Left lobe of liver (tissue), 2 donors: Measurements from ENCODE around the gene ATP11C. TPM values are rescaled to one million over a fixed set of nuclear protein-coding genes. Genes with fewer than 3 reads are reported as not detected.
A peak's percentile ranks its signal among the peaks of the same experiment; 100 is the strongest.
"Not testable (repeated sequence)": the region's sequence is repeated elsewhere in the genome, so short reads cannot be mapped to it uniquely, and the experiment has no call there.

Experiments used
- ATAC-seq: fragments of 200-7000 bp; cut with Tn5 transposase; one replicate; pipeline ENCODE4 v1.9.1; 2020; ENCODE audit warnings: mild to moderate bottlenecking, moderate library complexity
- DNase-seq: peaks from one replicate; pipeline ENCODE4 v3.0.0-alpha.2; 2020; ENCODE audit warnings: low spot score
- total RNA-seq: library from RNA; stranded (reverse); gene quantifications from one replicate; pipeline ENCODE4 v1.2.1, GENCODE V29; 2021
- donor health status: DM: no; HTN: no; CAD: no; lungs with moderate emphysema.
- donor health status: DM: no; HTN: yes; CAD: no.

ATP11C gene
- total RNA-seq, 1 donor from 2014 or later: 29.3 TPM

DNA sequence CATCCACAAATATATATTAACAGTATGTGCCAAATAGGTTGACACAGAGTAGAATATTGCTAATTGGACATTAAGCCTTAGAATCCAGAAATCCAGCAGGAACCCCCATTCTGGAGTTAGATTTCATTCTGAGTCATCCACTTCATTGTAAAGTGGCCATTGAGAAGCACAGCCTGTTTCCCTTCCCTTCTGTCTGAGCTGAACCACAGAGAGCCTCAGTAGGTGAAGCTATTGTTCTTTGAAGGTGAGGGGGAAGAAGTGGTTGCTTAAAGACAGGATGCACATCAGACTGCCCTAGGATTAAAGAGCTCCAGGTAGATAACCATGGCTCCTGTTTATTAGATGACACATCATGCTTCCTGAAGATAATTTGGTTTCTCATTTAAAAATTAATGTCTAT lies 194.3 kb downstream of the ATP11C start:
- no peak for DNase-seq
- ATAC-seq: no peak

DNA sequence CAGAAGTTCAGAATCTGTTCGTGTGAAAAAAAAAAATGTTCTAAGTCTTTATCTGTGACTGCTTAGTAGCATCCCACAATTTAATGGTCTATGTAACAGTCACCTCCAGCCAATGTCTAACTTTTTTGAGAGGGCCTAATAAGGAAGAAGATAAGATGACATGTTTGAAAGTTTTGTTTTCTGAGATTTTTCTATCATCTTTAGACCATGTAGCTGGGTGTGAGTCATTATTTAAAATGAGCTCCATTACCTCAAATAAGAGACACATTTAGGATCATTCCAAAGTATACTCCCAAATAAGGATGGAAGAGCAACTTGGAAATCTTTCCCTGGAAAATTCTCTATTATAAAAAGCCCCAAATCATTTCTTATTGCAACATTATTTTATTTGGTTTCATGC lies 196.7 kb downstream of the ATP11C start:
- no peak for ATAC-seq
- no peak for DNase-seq

DNA sequence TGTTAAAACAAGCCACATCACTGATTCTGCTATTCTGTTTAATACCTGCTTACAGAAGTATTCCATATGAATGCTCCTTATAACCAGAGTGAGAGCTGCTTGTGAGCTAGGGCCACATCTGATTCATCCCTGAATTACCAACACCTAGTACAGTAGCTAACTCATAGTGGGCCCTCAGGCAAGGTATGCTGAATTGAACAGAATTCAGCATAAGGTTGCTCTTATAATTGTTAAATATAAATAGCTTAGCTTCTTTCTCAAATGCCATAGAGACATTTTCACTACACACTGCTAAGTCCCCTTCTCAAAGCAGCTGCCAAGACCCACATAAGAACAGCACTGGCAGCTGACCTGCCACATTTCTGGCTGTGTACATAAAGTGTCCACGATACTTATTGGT lies 197.9 kb downstream of the ATP11C start:
- ATAC-seq (no peak), DNase-seq (no peak)

DNA sequence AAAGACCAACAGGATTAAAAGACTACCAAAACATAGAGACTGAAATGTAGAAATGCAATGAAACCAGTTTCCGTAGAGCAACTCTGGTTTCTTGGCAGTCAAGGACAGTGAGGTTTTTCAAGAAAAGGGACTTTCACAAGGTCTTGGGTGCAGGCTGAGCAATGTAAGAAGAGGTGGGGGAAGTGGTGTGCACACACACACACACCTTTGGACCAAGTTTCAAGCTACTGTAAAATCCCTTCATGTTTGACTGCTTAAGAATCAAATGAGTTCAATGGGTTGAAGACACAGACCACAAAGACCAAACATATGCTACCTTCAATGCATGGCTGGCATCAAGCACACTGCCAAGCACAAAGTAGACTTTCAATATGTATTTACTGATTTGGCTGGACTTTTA lies 207.1 kb downstream of the ATP11C start:
- ATAC-seq (no peak), DNase-seq (no peak)

DNA sequence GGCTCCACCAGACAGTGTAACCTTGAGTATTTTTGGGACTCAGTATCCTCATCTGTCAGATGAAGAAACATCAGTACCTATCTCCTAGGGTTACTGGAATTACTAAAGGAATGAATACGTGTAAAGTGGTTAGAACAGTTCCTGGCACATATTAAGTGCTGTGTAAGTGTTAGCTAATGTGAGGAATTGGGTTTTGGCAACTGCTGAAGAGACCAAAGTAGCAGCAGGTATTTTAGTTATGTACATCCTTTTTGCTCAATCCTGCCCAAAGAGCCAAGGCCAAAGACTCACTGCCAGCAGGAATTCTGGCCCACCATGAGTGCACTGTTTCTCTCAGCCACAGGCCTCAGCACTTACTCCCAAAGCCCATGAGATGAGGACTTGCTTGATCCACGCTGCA lies 208.2 kb downstream of the ATP11C start:
- ATAC-seq: no peak
- no peak for DNase-seq

DNA sequence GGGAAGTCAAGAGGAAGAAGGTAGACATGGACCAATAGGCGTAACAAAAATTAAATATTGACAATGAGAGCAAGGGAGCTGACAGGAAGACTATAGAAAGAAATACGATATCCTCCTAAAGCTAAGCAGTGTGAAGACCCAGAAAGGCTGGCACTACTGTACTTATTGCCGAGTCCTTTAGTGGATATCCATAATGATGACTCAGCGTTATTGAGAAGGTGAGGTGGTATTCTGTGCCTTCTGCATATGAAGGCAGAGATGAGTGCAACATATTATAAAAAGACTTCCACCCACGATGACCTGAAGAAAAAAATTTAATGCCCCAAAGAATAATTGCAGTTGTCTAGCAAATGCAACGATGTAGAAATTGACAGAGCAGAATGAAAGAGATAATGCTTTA lies 211.9 kb downstream of the ATP11C start:
- no peak for ATAC-seq
- DNase-seq: no peak

DNA sequence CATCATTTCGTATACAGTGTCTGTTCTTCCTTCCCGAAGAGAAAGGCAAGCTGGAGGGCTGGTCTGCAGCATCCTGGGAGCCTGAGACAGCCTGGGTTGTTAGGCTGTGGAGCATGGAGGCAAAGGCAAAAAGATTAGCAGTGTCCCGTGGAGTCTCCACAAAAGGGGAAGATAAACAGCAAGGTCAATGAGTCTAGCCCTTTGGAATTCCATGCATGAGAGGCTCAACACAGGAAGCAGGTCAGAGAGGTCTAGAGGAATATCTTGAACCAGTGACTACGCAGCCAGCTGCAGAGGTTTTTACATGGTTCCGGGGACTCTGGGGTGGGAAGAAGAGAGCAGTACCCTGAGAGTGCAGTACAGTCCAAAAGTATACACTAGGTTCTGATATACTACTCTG lies 212.7 kb downstream of the ATP11C start:
- ATAC-seq: no peak
- no peak for DNase-seq

DNA sequence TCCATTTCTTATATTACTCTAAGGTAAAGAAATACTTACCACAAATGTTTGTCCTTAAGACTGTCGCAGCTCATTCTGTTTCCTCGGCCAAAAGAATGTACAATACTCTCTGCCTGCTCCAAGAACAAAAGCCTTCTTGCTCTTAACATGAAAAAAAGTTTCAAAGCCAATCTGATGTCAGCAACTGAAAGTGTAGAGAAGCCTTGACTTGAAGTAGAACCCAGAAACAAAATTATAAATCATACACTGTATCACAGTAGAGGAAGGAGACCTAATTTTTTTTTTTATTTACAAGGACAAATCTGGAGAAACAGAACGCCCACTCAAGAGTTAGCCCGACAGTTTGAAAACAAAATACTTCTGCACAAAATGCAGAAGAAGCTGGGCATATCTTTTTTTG lies 224.8 kb downstream of the ATP11C start, which contains the start of gene MCF2:
MCF2 (minus strand) TSS at position 101 of the 400 bp plus-strand sequence. CDS start 56,423 bp downstream, outside the sequence.
- ATAC-seq (no peak), DNase-seq (no peak)

DNA sequence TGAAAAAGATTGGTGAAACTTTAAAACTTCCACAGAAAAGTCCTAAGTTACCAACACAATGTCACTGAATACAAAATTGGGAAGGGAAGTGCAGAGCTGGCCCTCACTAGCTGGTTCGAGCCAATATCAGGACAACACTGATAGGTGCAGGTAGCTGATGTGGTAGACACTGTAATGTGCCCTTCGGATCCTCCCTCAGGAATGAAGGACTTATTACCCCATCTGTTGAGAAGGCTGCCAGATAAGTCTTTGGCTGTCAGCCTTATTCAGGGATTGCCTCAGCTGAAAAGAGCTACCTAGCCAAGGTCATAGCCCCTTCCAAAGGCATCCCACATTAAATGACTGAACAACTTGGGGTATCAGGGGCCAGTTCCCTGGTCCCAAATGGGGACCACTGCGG lies 230.2 kb downstream of the ATP11C start:
- DNase-seq (no peak), ATAC-seq (peak; percentile 71)

DNA sequence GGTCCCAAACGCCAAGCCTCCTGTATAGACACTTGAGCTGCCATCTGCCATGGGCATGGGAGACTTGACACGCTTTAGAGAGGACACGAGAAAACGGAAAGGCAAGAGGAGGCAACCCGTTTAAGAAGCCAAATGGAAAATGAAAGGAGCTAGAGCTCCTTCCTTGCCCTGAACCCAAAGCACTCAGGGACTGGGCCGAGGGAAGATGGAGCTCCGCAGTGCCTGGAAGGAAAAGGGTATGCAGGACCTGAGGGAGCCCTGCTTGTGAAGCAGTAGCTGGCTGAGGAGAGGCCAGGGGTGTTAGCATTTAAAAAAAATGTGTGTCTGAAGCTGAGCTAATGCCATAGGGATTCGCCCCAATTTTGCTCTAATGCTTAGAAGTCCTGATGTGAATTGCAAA lies 239.9 kb downstream of the ATP11C start:
- DNase-seq (no peak), ATAC-seq (no peak)

DNA sequence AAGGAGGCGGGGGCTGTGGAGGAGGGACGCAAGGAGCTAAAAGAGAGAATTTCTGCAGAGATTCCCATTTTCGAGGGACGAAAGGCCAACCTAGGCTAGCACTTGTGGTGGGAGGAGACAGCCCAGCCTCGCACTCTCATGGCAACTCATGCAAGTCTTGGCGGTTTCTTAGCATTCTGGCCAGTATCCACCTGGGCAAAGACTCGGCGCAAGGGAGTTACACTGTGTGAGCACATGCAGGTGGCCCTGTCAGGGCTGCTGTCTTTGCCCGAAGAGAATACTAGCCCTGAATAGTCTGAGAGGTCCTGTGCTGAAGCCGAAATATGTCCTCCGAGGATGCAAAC lies 240.4 kb downstream of the ATP11C start:
- DNase-seq (no peak), ATAC-seq (no peak)

DNA sequence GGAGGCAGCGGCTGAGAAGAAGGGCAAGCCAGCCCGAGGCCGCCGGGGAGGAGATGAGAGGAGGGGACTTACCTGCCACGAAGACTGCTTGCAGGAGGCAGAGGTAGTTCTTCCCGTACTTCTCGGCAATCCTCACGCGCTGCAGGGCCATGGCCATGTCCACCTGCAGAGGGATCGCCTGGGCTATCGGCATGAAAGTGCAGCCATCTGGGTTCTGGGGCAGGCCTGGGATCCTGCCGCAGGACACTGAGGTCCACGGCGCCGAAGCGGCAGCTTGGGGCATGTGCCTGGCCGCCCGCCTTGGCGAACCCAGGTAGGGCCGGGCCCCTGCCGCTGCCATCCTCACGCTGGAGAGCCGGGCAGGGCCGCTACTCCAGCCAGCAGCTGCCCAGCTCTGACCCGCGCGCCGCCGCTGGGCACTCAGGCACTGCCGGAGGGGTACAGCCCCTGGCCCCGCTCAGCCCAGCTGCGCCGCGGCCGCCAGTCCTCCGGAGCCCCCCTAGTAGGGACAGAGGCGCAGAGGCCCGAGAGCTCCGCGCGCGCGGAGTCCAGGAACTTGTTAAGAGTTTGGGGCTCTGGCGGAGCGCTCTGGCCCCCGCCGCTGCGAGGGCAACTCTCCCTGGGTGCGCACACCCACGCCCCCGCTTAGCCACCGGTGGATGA lies 240.9 kb downstream of the ATP11C start:
- DNase-seq (no peak), ATAC-seq (peak; percentile 67)

DNA sequence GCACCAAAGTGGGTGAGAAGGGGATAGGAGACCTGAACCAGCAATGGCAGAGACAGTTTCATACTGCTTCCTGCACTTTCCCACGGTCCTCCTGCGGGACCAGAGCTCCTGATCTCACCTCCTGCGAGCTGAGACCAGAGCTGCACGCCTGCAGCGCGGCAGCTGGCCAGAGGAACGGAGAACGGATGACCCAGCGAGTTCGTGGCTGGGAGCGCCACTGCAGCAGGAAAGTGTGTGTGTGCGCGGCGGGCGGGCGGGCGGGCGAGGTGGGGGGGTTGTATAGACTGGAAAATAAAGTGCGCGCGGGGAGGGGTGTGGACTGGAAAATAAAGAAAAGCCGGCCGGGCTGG lies 241.4 kb downstream of the ATP11C start:
- DNase-seq (no peak), ATAC-seq (peak; percentile 68)

DNA sequence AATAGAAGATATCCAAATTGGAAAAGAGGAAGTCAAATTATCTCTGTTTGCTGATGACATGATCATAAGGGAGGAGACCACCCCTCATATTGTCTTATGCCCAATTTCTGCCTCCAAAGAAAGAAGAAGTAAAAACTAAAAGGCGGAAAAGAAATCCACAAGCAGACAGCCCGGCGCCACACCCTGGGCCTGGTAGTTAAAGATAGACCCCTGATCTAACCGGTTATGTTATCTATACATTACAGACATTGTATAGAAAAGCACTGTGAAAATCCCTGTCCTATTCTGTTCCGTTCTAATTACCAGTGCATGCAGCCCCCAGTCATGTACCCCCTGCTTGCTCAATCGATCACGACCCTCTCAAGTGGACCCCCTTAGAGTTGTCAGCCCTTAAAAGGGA lies 247.7 kb downstream of the ATP11C start:
- not testable (repeated sequence) for ATAC-seq, DNase-seq

DNA sequence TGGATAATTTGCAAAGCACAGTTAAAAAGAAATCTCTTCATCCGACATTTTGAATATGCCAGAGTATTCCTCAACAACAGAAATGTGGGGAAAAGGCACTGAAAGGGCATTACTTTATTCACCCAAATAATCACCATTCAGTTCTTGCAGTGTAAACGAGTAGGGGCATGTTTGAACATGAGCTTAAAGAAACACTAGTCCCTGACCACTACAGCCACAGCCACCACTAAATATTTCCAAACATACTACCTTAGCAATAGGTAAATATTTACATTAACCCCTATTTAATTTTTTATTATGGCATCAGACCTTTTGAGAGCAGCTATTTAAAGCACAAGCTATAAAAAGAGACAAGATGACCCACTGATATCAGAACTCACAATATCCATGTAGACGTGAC lies 252.5 kb downstream of the ATP11C start:
- ATAC-seq (no peak), DNase-seq (no peak)

Other genes starting within 250 kb of the ATP11C start
- gene MCF2, start 224.9 kb downstream of the ATP11C start, total RNA-seq: 0.20 TPM
- not detected for gene CXorf66, start 32.5 kb upstream of the ATP11C start, total RNA-seq